IMR-90 (cell line): ENCODE results near the gene FAAP100. TPM values are rescaled to one million over a fixed set of nuclear protein-coding genes. Genes with fewer than 3 reads are reported as not detected.

Experiments used
- ATAC-seq: fragments of 200-7000 bp; cut with Tn5 transposase; 2 replicates; pipeline ENCODE4 v1.9.1; 2020; ENCODE audit warnings: low read depth, mild to moderate bottlenecking, moderate library complexity
- BruUV-seq: library from RNA; stranded (reverse); fragments of 400-500 nt; replicated peaks from 2 replicates; lab custom pipeline; 2021; lab: Mats Ljungman, UMichigan
- CTCF ChIA-PET: fragments of 300-600 bp; formaldehyde crosslinking; extraction: SDS; loops from one replicate; lab custom pipeline; 2021; ENCODE audit warnings: antibody characterized with exemption; lab: Yijun Ruan, JAX
- POLR2A ChIA-PET: fragments of 300-600 bp; sonication (Branson Sonifier 250); formaldehyde crosslinking; loops from one replicate; lab custom pipeline; 2022; ENCODE audit warnings: antibody characterized with exemption; ENCODE audit not compliant: unreplicated experiment; lab: Charles Lee
- DNase-seq: peaks from one replicate; pipeline ENCODE4 v3.0.0; 2013
- H2AFZ ChIP-seq: replicated peaks from 2 replicates; pipeline ENCODE3; 2013; ENCODE audit warnings: low read length, mild to moderate bottlenecking; ENCODE audit not compliant: poor library complexity
- H2AK5ac ChIP-seq: 2 replicates; pipeline ENCODE4 v1.6.1; 2013; ENCODE audit warnings: low read depth, low read length, inconsistent platforms
- H2AK9ac ChIP-seq: replicated peaks from 2 replicates; pipeline ENCODE3; 2013; ENCODE audit warnings: mild to moderate bottlenecking, low read depth, low read length, moderate library complexity; ENCODE audit not compliant: poor library complexity
- H2BK120ac ChIP-seq: 2 replicates; pipeline ENCODE4 v1.6.1; 2013; ENCODE audit warnings: low read depth, low read length, inconsistent platforms
- H2BK15ac ChIP-seq: 3 replicates; pipeline ENCODE4 v1.6.1; 2013; ENCODE audit warnings: low read depth, low read length, inconsistent platforms
- H2BK20ac ChIP-seq: 2 replicates; pipeline ENCODE4 v1.6.1; 2013; ENCODE audit warnings: low read depth, mild to moderate bottlenecking, inconsistent platforms, low read length, moderate library complexity
- H2BK5ac ChIP-seq: 2 replicates; pipeline ENCODE4 v1.6.1; 2013; ENCODE audit warnings: mild to moderate bottlenecking, low read depth, low read length, inconsistent platforms; ENCODE audit not compliant: poor library complexity, severe bottlenecking
- H3K14ac ChIP-seq: replicated peaks from 2 replicates; pipeline ENCODE4 v1.6.1; 2013; ENCODE audit warnings: low read depth, low read length, inconsistent platforms
- H3K18ac ChIP-seq: 2 replicates; pipeline ENCODE4 v1.6.1; 2013; ENCODE audit warnings: low read depth, low read length, control low read depth
- H3K23ac ChIP-seq: 2 replicates; pipeline ENCODE4 v1.6.1; 2013; ENCODE audit warnings: low read depth, low read length, inconsistent platforms
- H3K27ac ChIP-seq: 2 replicates; pipeline ENCODE4 v1.5.1; 2013; ENCODE audit warnings: mild to moderate bottlenecking, control low read depth, low read length; ENCODE audit not compliant: insufficient read depth
- H3K27me3 ChIP-seq: 2 replicates; pipeline ENCODE4 v1.6.1; 2013; ENCODE audit warnings: low read length; ENCODE audit not compliant: control insufficient read depth, insufficient read depth
- H3K36me3 ChIP-seq: 2 replicates; pipeline ENCODE4 v1.6.1; 2013; ENCODE audit warnings: low read length, mixed read lengths; ENCODE audit not compliant: control insufficient read depth, insufficient read depth
- H3K4ac ChIP-seq: 2 replicates; pipeline ENCODE4 v1.6.1; 2013; ENCODE audit warnings: low read depth, low read length, inconsistent platforms
- H3K4me1 ChIP-seq: 2 replicates; pipeline ENCODE4 v1.6.1; 2013; ENCODE audit warnings: low read length, mixed read lengths; ENCODE audit not compliant: control insufficient read depth, insufficient read depth
- H3K4me2 ChIP-seq: 2 replicates; pipeline ENCODE4 v1.6.1; 2013; ENCODE audit warnings: low read depth, mild to moderate bottlenecking, control low read depth, low read length, moderate library complexity
- H3K4me3 ChIP-seq: 2 replicates; pipeline ENCODE4 v1.5.1; 2013; ENCODE audit warnings: low read depth, mild to moderate bottlenecking, control low read depth, low read length, moderate library complexity; ENCODE audit not compliant: insufficient read depth
- H3K56ac ChIP-seq: 2 replicates; pipeline ENCODE4 v1.6.1; 2013; ENCODE audit warnings: low read length, inconsistent platforms; ENCODE audit not compliant: insufficient read depth; ENCODE audit errors: extremely low read depth
- H3K79me1 ChIP-seq, 2 experiments: 2 replicates each; pipeline ENCODE4 v1.6.1; 2013; ENCODE audit warnings: low read length in 2 of 2, inconsistent platforms in 1 of 2, low read depth in 1 of 2
- H3K9ac ChIP-seq: 2 replicates; pipeline ENCODE4 v1.6.1; 2013; ENCODE audit warnings: low read depth, low read length, control low read depth
- H3K9me1 ChIP-seq: 2 replicates; pipeline ENCODE4 v1.6.1; 2013; ENCODE audit warnings: low read length, inconsistent platforms; ENCODE audit not compliant: insufficient read depth
- H3K9me3 ChIP-seq: 2 replicates; pipeline ENCODE4 v1.6.1; 2013; ENCODE audit warnings: low read length; ENCODE audit not compliant: control insufficient read depth, insufficient read depth
- H4K20me1 ChIP-seq: 2 replicates; pipeline ENCODE4 v1.6.1; 2013; ENCODE audit warnings: low read length, inconsistent platforms; ENCODE audit not compliant: insufficient read depth
- H4K5ac ChIP-seq: 2 replicates; pipeline ENCODE4 v1.6.1; 2013; ENCODE audit warnings: mild to moderate bottlenecking, low read depth, low read length, control low read depth
- H4K8ac ChIP-seq, 2 experiments: 2 replicates each; pipeline ENCODE4 v1.6.1; 2013; ENCODE audit warnings: low read depth in 2 of 2, low read length in 2 of 2, control low read depth in 1 of 2, inconsistent platforms in 1 of 2
- H4K91ac ChIP-seq: 2 replicates; pipeline ENCODE4 v1.6.1; 2013; ENCODE audit warnings: low read depth, low read length, inconsistent platforms; ENCODE audit not compliant: insufficient read depth
- BHLHE40 ChIP-seq: fragments of 150-350 bp; IDR thresholded peaks from 2 replicates; pipeline ENCODE4 v1.6.1; 2016; ENCODE audit warnings: mild to moderate bottlenecking, low read depth, low read length
- CEBPB ChIP-seq: IDR thresholded peaks from 2 replicates; pipeline ENCODE4 v1.6.1; 2012; ENCODE audit warnings: low read depth, low read length, improper control_type of control experiment
- CHD1 ChIP-seq: IDR thresholded peaks from 2 replicates; pipeline ENCODE4 v1.6.1; 2012; ENCODE audit warnings: low read depth, low read length, improper control_type of control experiment
- CTCF ChIP-seq: conservative IDR thresholded peaks from 2 replicates; pipeline ENCODE4 v1.5.1; 2012; ENCODE audit warnings: mild to moderate bottlenecking, low read depth, low read length, improper control_type of control experiment
- ELK1 ChIP-seq: fragments of 150-350 bp; IDR thresholded peaks from 2 replicates; pipeline ENCODE4 v1.6.1; 2016; ENCODE audit warnings: low read depth, mild to moderate bottlenecking, low read length, moderate library complexity, borderline replicate concordance
- FOS ChIP-seq: fragments of 150-350 bp; IDR thresholded peaks from 2 replicates; pipeline ENCODE4 v1.6.1; 2016; ENCODE audit warnings: low read depth, low read length
- MAFK ChIP-seq: IDR thresholded peaks from 2 replicates; pipeline ENCODE4 v1.6.1; 2012; ENCODE audit warnings: low read depth, low read length, improper control_type of control experiment
- MAZ ChIP-seq: IDR thresholded peaks from 2 replicates; pipeline ENCODE4 v1.6.1; 2012; ENCODE audit warnings: low read depth, mild to moderate bottlenecking, low read length, improper control_type of control experiment, moderate library complexity, borderline replicate concordance
- MXI1 ChIP-seq: IDR thresholded peaks from 2 replicates; pipeline ENCODE4 v1.6.1; 2012; ENCODE audit warnings: low read depth, mild to moderate bottlenecking, low read length, moderate library complexity, borderline replicate concordance
- NFE2L2 ChIP-seq: fragments of 150-350 bp; IDR thresholded peaks from 2 replicates; pipeline ENCODE4 v1.6.1; 2016; ENCODE audit warnings: low read depth, mild to moderate bottlenecking, low read length
- POLR2A ChIP-seq: IDR thresholded peaks from 2 replicates; pipeline ENCODE4 v1.6.1; 2012; ENCODE audit warnings: mild to moderate bottlenecking, low read depth, low read length
- RAD21 ChIP-seq: IDR thresholded peaks from 2 replicates; pipeline ENCODE4 v1.6.1; 2012; ENCODE audit warnings: low read length, improper control_type of control experiment
- RCOR1 ChIP-seq: IDR thresholded peaks from 2 replicates; pipeline ENCODE4 v1.6.1; 2012; ENCODE audit warnings: mild to moderate bottlenecking, low read length, improper control_type of control experiment; ENCODE audit not compliant: insufficient replicate concordance
- RFX5 ChIP-seq: IDR thresholded peaks from 2 replicates; pipeline ENCODE4 v1.8.0; 2012; ENCODE audit warnings: low read depth, mild to moderate bottlenecking, low read length, moderate library complexity
- SMC3 ChIP-seq: fragments of 150-350 bp; IDR thresholded peaks from 2 replicates; pipeline ENCODE4 v1.6.1; 2016; ENCODE audit warnings: low read depth, mild to moderate bottlenecking, antibody characterized with exemption, low read length, moderate library complexity
- USF2 ChIP-seq: fragments of 150-350 bp; IDR thresholded peaks from 2 replicates; pipeline ENCODE4 v1.6.1; 2017; ENCODE audit warnings: mild to moderate bottlenecking, antibody characterized with exemption, low read length, low read depth
- WGBS, 2 experiments: methylation state at CpG; one replicate each; pipeline versions ENCODE4 v1.1.5 to v1.1.7; 2013; ENCODE audit warnings: missing lambda C conversion rate in 2 of 2; ENCODE audit not compliant: insufficient read length in 1 of 2; ENCODE audit errors: extremely low coverage in 2 of 2; 5-methylcytosine and 5-hydroxymethylcytosine counted together
- dilution Hi-C: fragments of 300-500 bp; cut with HindIII; formaldehyde crosslinking; loops from one replicate; pipeline ENCODE4 v1.14.3; 2018; ENCODE audit warnings: low sequenced_read_pairs; ENCODE audit not compliant: unreplicated experiment
- in situ Hi-C: fragments of 300-500 bp; cut with MboI; formaldehyde crosslinking; loops from 3 replicates; pipeline ENCODE4 v1.14.3; 2019; ENCODE audit warnings: low sequenced_read_pairs, inconsistent platforms, mixed read lengths
- intact Hi-C: fragments of 100-400 bp; cut with micrococcal nuclease; formaldehyde crosslinking; loops from 2 replicates; pipeline ENCODE4 v1.10.0; 2022
- polyA plus RNA-seq, 3 experiments: library from polyadenylated mRNA; depleted of rRNA; stranded (reverse); fragments of >200 nt; gene quantifications; 2 replicates each; pipeline ENCODE4 v1.2.3, GENCODE V29; 2012; ENCODE audit warnings: low replicate concordance in 1 of 3
- total RNA-seq: library from RNA; depleted of rRNA; stranded (reverse); fragments of >200 nt; gene quantifications from 2 replicates; pipeline ENCODE4 v1.2.3, GENCODE V29; 2012

Gene FAAP100
- total and polyA plus RNA-seq, 2 of the 4 experiments (the other 2 are of a cell fraction): 7.9 to 24.8 TPM

- Histone ChIP-seq H2AK9ac (no peak overlapping the region), H4K91ac (no peak overlapping the region), H3K4me3 (no peak overlapping the region), H3K9me1 (peaks cover 2% of the 10 kb centered on the region), H3K9me3 (no peaks in the 10 kb centered on the region), H3K14ac (no peak overlapping the region), H3K18ac (no peak overlapping the region), H3K27me3 (peaks cover 20% of the 10 kb centered on the region), H2BK5ac (no peak overlapping the region), H3K36me3 (no peaks in the 10 kb centered on the region), H3K79me1 (peaks cover 2 to 3% of the 10 kb centered on the region in 2 experiments; a peak in 2 of 4 replicates), H3K4me2 (no peak overlapping the region), H3K56ac (no peak overlapping the region), H3K4me1 (peaks cover 4% of the 10 kb centered on the region; the same call in 1 of the 2 replicates), H3K27ac (no peak overlapping the region), H2AFZ (no peak overlapping the region), H3K23ac (no peak overlapping the region), H2BK120ac (no peak overlapping the region), H2BK15ac (no peak overlapping the region), H3K4ac (no peak overlapping the region), H3K9ac (no peak overlapping the region), H4K20me1 (no peaks in the 10 kb centered on the region), H4K8ac (no peak overlapping the region), H2AK5ac (no peak overlapping the region), H2BK20ac (no peak overlapping the region), H4K5ac (no peak overlapping the region)
- BruUV-seq: no TSS peak
- ATAC-seq (no peak), DNase-seq (no peak)
- intact Hi-C loops (no loop called here), in situ Hi-C loops (no loop called here), dilution Hi-C loops (no loop called here)
- 20% methylated on average over 1 of the region's 5 CpGs; no CpG with 5 or more reads in 1 of the 2 experiments for WGBS, 2 experiments
- ChIA-PET CTCF (no interaction called here), POLR2A (interaction anchor here (0.6 to 1.2 kb wide), 2 partner anchors 20 to 357 kb away, joined by 4 to 6 read pairs; no protein-coding TSS in a partner anchor)
- TF ChIP-seq USF2 (no peak), MAZ (no peak), ELK1 (no peak), RAD21 (no peak), CTCF (no peak), BHLHE40 (no peak), FOS (no peak), CEBPB (no peak), RCOR1 (no peak), POLR2A (no peak), CHD1 (no peak), MAFK (no peak), NFE2L2 (no peak), SMC3 (no peak), MXI1 (no peak), RFX5 (no peak)
Measured at GRCh38 chr17:81491761-81492160, 60.4 kb downstream of the FAAP100 start.
